HCT116 (cell line): ENCODE results near the gene ABTB1. TPM values are rescaled to one million over a fixed set of nuclear protein-coding genes. Genes with fewer than 3 reads are reported as not detected.

Experiments
- ATAC-seq: fragments of 200-7000 bp; cut with Tn5 transposase; 2 replicates; pipeline ENCODE4 v1.9.1; 2020; ENCODE audit warnings: mild to moderate bottlenecking, moderate library complexity
- BruUV-seq: library from RNA; stranded (reverse); fragments of 400-500 nt; replicated peaks from 2 replicates; lab custom pipeline; 2021; lab: Mats Ljungman, UMichigan
- CTCF ChIA-PET: fragments of 300-600 bp; sonication (Branson Sonifier 250); formaldehyde crosslinking; loops from one replicate; lab custom pipeline; 2021; ENCODE audit warnings: antibody characterized with exemption; lab: Charles Lee
- POLR2A ChIA-PET: fragments of 300-600, 350-600 bp; sonication (Branson Sonifier 250); formaldehyde crosslinking; loops from one replicate; lab custom pipeline; 2021; ENCODE audit warnings: antibody characterized with exemption; lab: Charles Lee
- RAD21 ChIA-PET, 2 experiments: fragments of 300-600 bp; sonication (Branson Sonifier 250); formaldehyde crosslinking; loops; one replicate each; lab custom pipeline; 2023; ENCODE audit warnings: low total read pairs in 2 of 2; ENCODE audit not compliant: uncharacterized antibody in 2 of 2, unreplicated experiment in 2 of 2, low non-redundant PET in 1 of 2; lab: Charles Lee
- DNase-seq: peaks from one replicate; pipeline ENCODE4 v3.0.0-alpha.2; 2010; ENCODE audit warnings: low read depth, low spot score
- H2AFZ ChIP-seq: fragments of 200-600 bp; shearing (Covaris generic), sonication (generic); 2 replicates; pipeline ENCODE4 v1.6.1; 2017; ENCODE audit warnings: low read depth, mixed run types, mixed read lengths, antibody characterized with exemption, low read length; ENCODE audit not compliant: poor library complexity, severe bottlenecking
- H3K27ac ChIP-seq: 2 replicates; pipeline ENCODE4 v1.5.1; 2012; ENCODE audit warnings: low read depth, low read length
- H3K27me3 ChIP-seq: fragments of 200-600 bp; sonication (generic); 2 replicates; pipeline ENCODE4 v1.6.1; 2016; ENCODE audit warnings: mixed run types, low read length, mixed read lengths; ENCODE audit not compliant: insufficient read depth
- H3K36me3 ChIP-seq, 2 experiments: fragments of 200-500 bp in 1 of 2; fragments of 200-600 bp in 1 of 2; sonication (Bioruptor generic) in 1 of 2; sonication (generic) in 1 of 2; 2 replicates each; pipeline versions ENCODE4 v1.5.1 to v1.6.1; 2014 to 2016; ENCODE audit warnings: low read length in 2 of 2, inconsistent platforms in 1 of 2, mixed read lengths in 1 of 2, mixed run types in 1 of 2; ENCODE audit not compliant: insufficient read depth in 2 of 2, control insufficient read depth in 1 of 2
- H3K4me1 ChIP-seq, 2 experiments: fragments of 200-600 bp in 1 of 2; sonication (generic) in 1 of 2; 2 replicates each; pipeline versions ENCODE4 v1.5.1 to v1.6.1; 2012 to 2017; ENCODE audit warnings: low read length in 2 of 2, inconsistent platforms in 1 of 2, mild to moderate bottlenecking in 1 of 2, mixed read lengths in 1 of 2, mixed run types in 1 of 2, moderate library complexity in 1 of 2; ENCODE audit not compliant: insufficient read depth in 2 of 2, control insufficient read depth in 1 of 2
- H3K4me2 ChIP-seq: fragments of 200-600 bp; sonication (generic); 2 replicates; pipeline ENCODE4 v1.6.1; 2017; ENCODE audit warnings: mixed run types, low read length, mixed read lengths
- H3K4me3 ChIP-seq, 2 experiments: fragments of 200-600 bp in 1 of 2; sonication (generic) in 1 of 2; replicated peaks in 1 of 2; 2 replicates each; pipeline ENCODE4 v1.5.1; 2011 to 2016; ENCODE audit warnings: low read length in 2 of 2, control low read depth in 1 of 2, low read depth in 1 of 2, mild to moderate bottlenecking in 1 of 2, mixed read lengths in 1 of 2, mixed run types in 1 of 2
- H3K79me2 ChIP-seq: fragments of 200-600 bp; sonication (generic); 2 replicates; pipeline ENCODE4 v1.6.1; 2017; ENCODE audit warnings: mild to moderate bottlenecking, mixed run types, low read length, moderate library complexity, mixed read lengths; ENCODE audit not compliant: insufficient read depth
- H3K9ac ChIP-seq: fragments of 200-600 bp; sonication (generic); 2 replicates; pipeline ENCODE4 v1.6.1; 2016; ENCODE audit warnings: low read length, mixed read lengths
- H3K9me2 ChIP-seq: fragments of 200-600 bp; sonication (generic), shearing (Covaris generic); 2 replicates; pipeline ENCODE4 v1.6.1; 2017; ENCODE audit warnings: mixed run types, mild to moderate bottlenecking, moderate library complexity; ENCODE audit not compliant: insufficient read depth
- H3K9me3 ChIP-seq, 2 experiments: fragments of 200-500 bp in 1 of 2; fragments of 200-600 bp in 1 of 2; sonication (Bioruptor generic) in 1 of 2; sonication (generic) in 1 of 2; 2 replicates each; pipeline ENCODE4 v1.6.1; 2014 to 2017; ENCODE audit warnings: low read length in 2 of 2, mixed read lengths in 2 of 2, inconsistent platforms in 1 of 2, low read depth in 1 of 2, mild to moderate bottlenecking in 1 of 2, mixed run types in 1 of 2, moderate library complexity in 1 of 2; ENCODE audit not compliant: control insufficient read depth in 1 of 2, insufficient read depth in 1 of 2
- H4K20me1 ChIP-seq: fragments of 200-600 bp; sonication (generic), shearing (Covaris generic); 2 replicates; pipeline ENCODE4 v1.6.1; 2017; ENCODE audit warnings: mixed run types, mild to moderate bottlenecking, moderate library complexity; ENCODE audit not compliant: insufficient read depth
- EZH2phosphoT487 ChIP-seq: fragments of 200-600 bp; IDR thresholded peaks from 2 replicates; pipeline ENCODE4 v1.6.1; 2018; ENCODE audit warnings: antibody characterized with exemption, borderline replicate concordance
- POLR2A ChIP-seq: IDR thresholded peaks from 2 replicates; pipeline ENCODE4 v1.7.0; 2011; ENCODE audit warnings: borderline replicate concordance; ENCODE audit not compliant: insufficient read depth, insufficient read length; ENCODE audit errors: extremely low read depth
- SP1 ChIP-seq: IDR thresholded peaks from 2 replicates; pipeline ENCODE4 v1.6.1; 2012; ENCODE audit warnings: low read depth
- intact Hi-C: fragments of 100-400 bp; cut with micrococcal nuclease; formaldehyde crosslinking; loops from 2 replicates; pipeline ENCODE4 v1.10.0; 2022
- total RNA-seq: library from RNA; stranded (reverse); gene quantifications from one replicate; pipeline ENCODE4 v1.2.1, GENCODE V29; 2021; ENCODE audit not compliant: unreplicated experiment
- TF ChIP-seq, protein P1 (sequence below), 3 experiments: fragments of 200-600 bp in 1 of 3; sonication (generic) in 1 of 3; IDR thresholded peaks in 2 of 3; conservative IDR thresholded peaks in 1 of 3; 2 replicates each; pipeline ENCODE4 v1.5.1; 2012 to 2017; ENCODE audit warnings: low read depth in 2 of 3, low read length in 2 of 3, antibody characterized with exemption in 1 of 3, borderline replicate concordance in 1 of 3, control low read depth in 1 of 3, mild to moderate bottlenecking in 1 of 3, mixed read lengths in 1 of 3, mixed run types in 1 of 3, moderate library complexity in 1 of 3; ENCODE audit not compliant: insufficient read depth in 1 of 3
- TF ChIP-seq, protein P2 (sequence below): IDR thresholded peaks from 2 replicates; pipeline ENCODE4 v1.6.1; 2012
- TF ChIP-seq, protein P3 (sequence below): IDR thresholded peaks from 2 replicates; pipeline ENCODE4 v1.6.1; 2011; ENCODE audit warnings: mild to moderate bottlenecking, low read length, moderate library complexity; ENCODE audit not compliant: insufficient replicate concordance; ENCODE audit errors: extremely low read depth

Gene ABTB1
- total RNA-seq, 1 experiment from 2014 or later: 19.4 TPM

DNA sequence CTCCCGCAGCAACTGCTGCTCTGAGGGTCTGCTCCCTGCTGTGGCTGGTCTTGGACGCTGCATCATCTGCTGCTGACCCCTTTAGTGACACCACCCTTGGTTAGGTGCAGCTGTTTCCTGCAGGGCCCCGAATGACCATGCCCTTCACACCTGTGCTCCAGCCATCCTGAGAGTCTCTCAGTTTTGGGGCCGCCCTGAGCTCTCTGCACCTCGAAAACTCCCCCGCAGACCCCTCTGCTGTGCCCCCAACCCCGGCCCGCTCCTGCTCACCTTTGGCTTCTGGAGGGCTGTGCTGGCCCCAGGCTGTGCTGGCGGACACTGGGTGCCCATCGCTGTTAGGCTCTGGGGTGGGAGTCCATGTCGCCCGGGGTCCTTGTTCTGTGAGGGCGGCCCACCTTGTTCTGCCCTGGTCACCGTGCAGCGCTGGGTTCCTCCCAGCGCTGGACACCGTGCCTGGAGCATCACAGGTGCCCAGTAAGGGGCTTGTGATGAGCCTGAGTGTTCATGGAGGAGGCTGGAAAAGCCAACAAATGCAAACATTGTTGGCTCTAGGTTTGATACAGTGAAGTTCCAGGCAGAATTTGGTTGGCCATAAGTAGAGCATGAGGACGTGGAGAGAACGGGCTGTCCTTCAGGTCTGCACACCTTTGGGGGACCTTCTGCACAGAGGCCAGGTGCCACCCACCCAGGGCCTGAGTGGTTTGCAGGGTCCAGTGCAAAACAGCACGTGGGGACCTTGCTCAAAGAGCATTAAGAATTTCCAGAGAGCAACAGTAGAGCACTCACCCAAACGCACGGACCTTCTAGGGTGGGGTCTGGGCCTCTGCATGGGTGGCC, 12.3 kb downstream of the ABTB1 start:
- peaks cover 7 to 21% of the 10 kb centered on the region in 2 experiments for H3K4me1 ChIP-seq
- H3K27me3 ChIP-seq: no peaks in the 10 kb centered on the region
- no peaks in the 10 kb centered on the region for H3K79me2 ChIP-seq
- ChIA-PET RAD21 (interaction anchor here in 1 of 2 experiments (1.3 kb wide), 1 partner anchor 23 kb away, joined by 3 read pairs; no protein-coding TSS in a partner anchor), POLR2A (no interaction called here), CTCF (no interaction called here)
- H3K9ac ChIP-seq: no peak overlapping the region
- ATAC-seq: no peak
- intact Hi-C loops: no loop called here
- no peak overlapping the region for H3K4me3 ChIP-seq
- H3K36me3 ChIP-seq: no peaks in the 10 kb centered on the region
- no peak overlapping the region for H3K27ac ChIP-seq
- BruUV-seq: no TSS peak
- no peak overlapping the region for H3K4me2 ChIP-seq
- no peaks in the 10 kb centered on the region for H3K9me2 ChIP-seq
- no peak for DNase-seq
- TF ChIP-seq EZH2phosphoT487: no peak
- TF ChIP-seq, protein P1, sequence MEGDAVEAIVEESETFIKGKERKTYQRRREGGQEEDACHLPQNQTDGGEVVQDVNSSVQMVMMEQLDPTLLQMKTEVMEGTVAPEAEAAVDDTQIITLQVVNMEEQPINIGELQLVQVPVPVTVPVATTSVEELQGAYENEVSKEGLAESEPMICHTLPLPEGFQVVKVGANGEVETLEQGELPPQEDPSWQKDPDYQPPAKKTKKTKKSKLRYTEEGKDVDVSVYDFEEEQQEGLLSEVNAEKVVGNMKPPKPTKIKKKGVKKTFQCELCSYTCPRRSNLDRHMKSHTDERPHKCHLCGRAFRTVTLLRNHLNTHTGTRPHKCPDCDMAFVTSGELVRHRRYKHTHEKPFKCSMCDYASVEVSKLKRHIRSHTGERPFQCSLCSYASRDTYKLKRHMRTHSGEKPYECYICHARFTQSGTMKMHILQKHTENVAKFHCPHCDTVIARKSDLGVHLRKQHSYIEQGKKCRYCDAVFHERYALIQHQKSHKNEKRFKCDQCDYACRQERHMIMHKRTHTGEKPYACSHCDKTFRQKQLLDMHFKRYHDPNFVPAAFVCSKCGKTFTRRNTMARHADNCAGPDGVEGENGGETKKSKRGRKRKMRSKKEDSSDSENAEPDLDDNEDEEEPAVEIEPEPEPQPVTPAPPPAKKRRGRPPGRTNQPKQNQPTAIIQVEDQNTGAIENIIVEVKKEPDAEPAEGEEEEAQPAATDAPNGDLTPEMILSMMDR (IDR thresholded peaks at IDR 0.05 in 2 of 3, conservative IDR thresholded peaks at IDR 0.05 in 1 of 3; ENCODE audit: borderline replicate concordance in 1 of 3, insufficient read depth in 1 of 3, low read depth in 2 of 3, low read length in 2 of 3): no peak
- H2AFZ ChIP-seq: no peak overlapping the region
- H3K9me3 ChIP-seq: no peaks in the 10 kb centered on the region
- H4K20me1 ChIP-seq: no peaks in the 10 kb centered on the region

DNA sequence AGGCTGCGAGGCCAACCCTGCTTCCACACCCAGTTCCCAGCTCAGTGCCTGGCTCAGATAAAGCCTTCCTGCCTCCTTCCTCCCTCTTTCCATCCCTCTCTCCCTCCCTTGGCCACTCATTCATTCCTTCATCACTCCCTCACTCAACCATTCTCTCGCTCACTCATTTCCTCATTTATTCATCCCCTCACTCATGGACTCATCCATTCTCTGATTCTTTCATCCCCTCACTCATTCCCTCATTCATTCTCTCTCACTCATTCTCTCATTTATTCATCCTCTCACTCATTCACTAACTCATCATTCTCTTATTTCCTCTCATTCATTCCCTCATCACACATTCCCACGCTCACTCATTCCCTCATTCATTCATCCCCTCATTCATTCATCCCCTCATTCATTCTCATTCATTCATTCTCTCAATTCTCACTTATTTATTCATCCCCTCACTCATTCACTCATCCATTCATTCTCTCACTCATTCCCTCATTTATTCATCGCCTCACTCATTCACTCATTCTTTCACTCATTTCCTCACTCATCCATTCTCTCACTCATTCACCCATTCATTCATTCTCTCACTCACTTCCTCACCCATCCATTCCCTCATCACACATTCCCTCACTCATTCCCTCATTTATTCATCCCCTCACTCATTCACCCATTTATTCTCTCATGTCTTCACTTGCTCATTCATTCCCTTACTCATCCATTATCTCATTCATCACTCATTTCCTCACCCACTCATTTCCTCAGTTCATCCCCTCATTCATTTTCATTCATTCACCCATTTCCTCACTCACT, 13.2 kb downstream of the ABTB1 start:
- no peaks in the 10 kb centered on the region for H3K9me2 ChIP-seq
- H3K27ac ChIP-seq: no peak overlapping the region
- no peak overlapping the region for H3K9ac ChIP-seq
- H3K9me3 ChIP-seq: no peaks in the 10 kb centered on the region
- intact Hi-C loops: no loop called here
- no peak overlapping the region for H2AFZ ChIP-seq
- no peaks in the 10 kb centered on the region for H4K20me1 ChIP-seq
- H3K4me3 ChIP-seq: no peak overlapping the region
- H3K36me3 ChIP-seq: no peaks in the 10 kb centered on the region
- H3K4me1 ChIP-seq: peaks cover 13 to 29% of the 10 kb centered on the region in 2 experiments
- POLR2A ChIA-PET: no interaction called here
- H3K79me2 ChIP-seq: no peaks in the 10 kb centered on the region
- H3K27me3 ChIP-seq: no peaks in the 10 kb centered on the region
- RAD21 ChIA-PET: no interaction called here
- TF ChIP-seq POLR2A (no peak), SP1 (no peak)
- TF ChIP-seq, protein P2, sequence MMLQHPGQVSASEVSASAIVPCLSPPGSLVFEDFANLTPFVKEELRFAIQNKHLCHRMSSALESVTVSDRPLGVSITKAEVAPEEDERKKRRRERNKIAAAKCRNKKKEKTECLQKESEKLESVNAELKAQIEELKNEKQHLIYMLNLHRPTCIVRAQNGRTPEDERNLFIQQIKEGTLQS: no peak
- TF ChIP-seq, protein P1 (IDR thresholded peaks at IDR 0.05 in 2 of 3, conservative IDR thresholded peaks at IDR 0.05 in 1 of 3; ENCODE audit: borderline replicate concordance in 1 of 3, insufficient read depth in 1 of 3, low read depth in 2 of 3, low read length in 2 of 3): no peak
- TF ChIP-seq, protein P3, sequence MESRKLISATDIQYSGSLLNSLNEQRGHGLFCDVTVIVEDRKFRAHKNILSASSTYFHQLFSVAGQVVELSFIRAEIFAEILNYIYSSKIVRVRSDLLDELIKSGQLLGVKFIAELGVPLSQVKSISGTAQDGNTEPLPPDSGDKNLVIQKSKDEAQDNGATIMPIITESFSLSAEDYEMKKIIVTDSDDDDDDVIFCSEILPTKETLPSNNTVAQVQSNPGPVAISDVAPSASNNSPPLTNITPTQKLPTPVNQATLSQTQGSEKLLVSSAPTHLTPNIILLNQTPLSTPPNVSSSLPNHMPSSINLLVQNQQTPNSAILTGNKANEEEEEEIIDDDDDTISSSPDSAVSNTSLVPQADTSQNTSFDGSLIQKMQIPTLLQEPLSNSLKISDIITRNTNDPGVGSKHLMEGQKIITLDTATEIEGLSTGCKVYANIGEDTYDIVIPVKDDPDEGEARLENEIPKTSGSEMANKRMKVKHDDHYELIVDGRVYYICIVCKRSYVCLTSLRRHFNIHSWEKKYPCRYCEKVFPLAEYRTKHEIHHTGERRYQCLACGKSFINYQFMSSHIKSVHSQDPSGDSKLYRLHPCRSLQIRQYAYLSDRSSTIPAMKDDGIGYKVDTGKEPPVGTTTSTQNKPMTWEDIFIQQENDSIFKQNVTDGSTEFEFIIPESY: no peak
- no peak for ATAC-seq
- DNase-seq: no peak
- CTCF ChIA-PET: no interaction called here
- H3K4me2 ChIP-seq: no peak overlapping the region
- no TSS peak for BruUV-seq
